A673 (cell line): ENCODE measurements around the gene PIGL.

Source experiments
- EZH2 ChIP-seq: fragments of 200-600 bp; sonication (generic); IDR thresholded peaks from 2 replicates; pipeline ENCODE4 v1.6.1; 2017; ENCODE audit warnings: borderline replicate concordance, low read depth, mild to moderate bottlenecking, mixed read lengths, antibody characterized with exemption, low read length; ENCODE audit not compliant: poor library complexity, severe bottlenecking
- TF ChIP-seq, protein P1 (sequence below): fragments of 300-800, 200-600 bp; sonication (generic); conservative IDR thresholded peaks from 2 replicates; pipeline ENCODE4 v1.5.1; 2017; ENCODE audit warnings: low read depth, mild to moderate bottlenecking, antibody characterized with exemption, low read length, moderate library complexity, mixed read lengths

DNA sequence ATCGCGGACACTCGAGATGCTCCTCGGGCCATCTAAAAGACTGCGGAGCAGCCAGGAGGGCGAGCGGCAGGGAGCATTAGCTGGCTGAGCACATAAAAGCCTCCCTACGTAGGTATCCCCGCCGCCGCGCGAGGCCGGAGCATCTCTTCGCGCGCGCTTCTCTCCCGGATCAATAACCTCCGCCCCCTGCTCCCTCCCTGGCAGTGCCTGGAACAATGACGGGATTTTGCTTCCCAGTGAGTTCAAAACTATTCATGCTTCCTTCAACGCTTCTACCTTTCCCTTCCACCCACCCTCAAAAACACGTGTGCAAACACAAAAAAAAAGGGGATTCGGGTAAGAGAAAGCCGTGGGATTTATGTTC lies 135.3 kb downstream of the PIGL start:
- TF ChIP-seq, protein P1, sequence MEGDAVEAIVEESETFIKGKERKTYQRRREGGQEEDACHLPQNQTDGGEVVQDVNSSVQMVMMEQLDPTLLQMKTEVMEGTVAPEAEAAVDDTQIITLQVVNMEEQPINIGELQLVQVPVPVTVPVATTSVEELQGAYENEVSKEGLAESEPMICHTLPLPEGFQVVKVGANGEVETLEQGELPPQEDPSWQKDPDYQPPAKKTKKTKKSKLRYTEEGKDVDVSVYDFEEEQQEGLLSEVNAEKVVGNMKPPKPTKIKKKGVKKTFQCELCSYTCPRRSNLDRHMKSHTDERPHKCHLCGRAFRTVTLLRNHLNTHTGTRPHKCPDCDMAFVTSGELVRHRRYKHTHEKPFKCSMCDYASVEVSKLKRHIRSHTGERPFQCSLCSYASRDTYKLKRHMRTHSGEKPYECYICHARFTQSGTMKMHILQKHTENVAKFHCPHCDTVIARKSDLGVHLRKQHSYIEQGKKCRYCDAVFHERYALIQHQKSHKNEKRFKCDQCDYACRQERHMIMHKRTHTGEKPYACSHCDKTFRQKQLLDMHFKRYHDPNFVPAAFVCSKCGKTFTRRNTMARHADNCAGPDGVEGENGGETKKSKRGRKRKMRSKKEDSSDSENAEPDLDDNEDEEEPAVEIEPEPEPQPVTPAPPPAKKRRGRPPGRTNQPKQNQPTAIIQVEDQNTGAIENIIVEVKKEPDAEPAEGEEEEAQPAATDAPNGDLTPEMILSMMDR: no peak
- no peak for TF ChIP-seq EZH2
